HEK293 (cell line): Measurements from ENCODE around the gene NEK6.

Source experiments
- KLF8 ChIP-seq: fragments of 450-650 bp; formaldehyde crosslinking; IDR thresholded peaks from 2 replicates; pipeline ENCODE4 v1.5.1; 2016; ENCODE audit warnings: missing biosample characterization, missing genetic modification characterization
- ZBTB44 ChIP-seq: fragments of 450-650 bp; IDR thresholded peaks from 2 replicates; pipeline ENCODE4 v1.5.1; 2018; ENCODE audit warnings: missing biosample characterization, mild to moderate bottlenecking, missing genetic modification characterization
- ZBTB7A ChIP-seq: fragments of 450-650 bp; formaldehyde crosslinking; IDR thresholded peaks from 2 replicates; pipeline ENCODE4 v1.5.1; 2016; ENCODE audit warnings: low read depth, missing biosample characterization, missing genetic modification characterization
- ZFP3 ChIP-seq: fragments of 450-650 bp; formaldehyde crosslinking; IDR thresholded peaks from 2 replicates; pipeline ENCODE4 v1.5.1; 2016; ENCODE audit warnings: low read depth, missing biosample characterization, missing genetic modification characterization
- ZNF121 ChIP-seq: fragments of 450-650 bp; formaldehyde crosslinking; IDR thresholded peaks from 2 replicates; pipeline ENCODE4 v1.5.1; 2016; ENCODE audit warnings: missing biosample characterization, missing genetic modification characterization
- ZNF133 ChIP-seq: fragments of 450-650 bp; formaldehyde crosslinking; IDR thresholded peaks from 2 replicates; pipeline ENCODE4 v1.5.1; 2016; ENCODE audit warnings: missing biosample characterization, missing genetic modification characterization
- ZNF19 ChIP-seq: fragments of 450-650 bp; formaldehyde crosslinking; IDR thresholded peaks from 2 replicates; pipeline ENCODE4; 2016; ENCODE audit warnings: missing biosample characterization, missing genetic modification characterization, low read depth
- ZNF274 ChIP-seq, 2 experiments: fragments of 200-500 bp in 1 of 2; fragments of 450-650 bp in 1 of 2; sonication (Bioruptor generic) in 1 of 2; formaldehyde crosslinking in 1 of 2; IDR thresholded peaks; 2 replicates each; pipeline versions ENCODE4 v1.5.1 to v1.6.1; 2014 to 2016; ENCODE audit warnings: borderline replicate concordance in 1 of 2, inconsistent platforms in 1 of 2, low read length in 1 of 2, missing biosample characterization in 1 of 2, missing genetic modification characterization in 1 of 2
- ZNF311 ChIP-seq: fragments of 450-650 bp; formaldehyde crosslinking; IDR thresholded peaks from 2 replicates; pipeline ENCODE4 v1.5.1; 2017; ENCODE audit warnings: missing biosample characterization, missing genetic modification characterization, borderline replicate concordance
- ZNF449 ChIP-seq: fragments of 450-650 bp; formaldehyde crosslinking; IDR thresholded peaks from 2 replicates; pipeline ENCODE4 v1.5.1; 2017; ENCODE audit warnings: missing biosample characterization, mild to moderate bottlenecking, missing genetic modification characterization, moderate library complexity
- ZNF518A ChIP-seq: fragments of 450-650 bp; formaldehyde crosslinking; conservative IDR thresholded peaks from 2 replicates; pipeline ENCODE4 v1.5.1; 2016; ENCODE audit warnings: low read depth, missing biosample characterization, missing genetic modification characterization
- TF ChIP-seq, protein P1 (sequence below): fragments of 450-650 bp; formaldehyde crosslinking; IDR thresholded peaks from 2 replicates; pipeline ENCODE4 v1.5.1; 2016; ENCODE audit warnings: missing biosample characterization, missing genetic modification characterization

DNA sequence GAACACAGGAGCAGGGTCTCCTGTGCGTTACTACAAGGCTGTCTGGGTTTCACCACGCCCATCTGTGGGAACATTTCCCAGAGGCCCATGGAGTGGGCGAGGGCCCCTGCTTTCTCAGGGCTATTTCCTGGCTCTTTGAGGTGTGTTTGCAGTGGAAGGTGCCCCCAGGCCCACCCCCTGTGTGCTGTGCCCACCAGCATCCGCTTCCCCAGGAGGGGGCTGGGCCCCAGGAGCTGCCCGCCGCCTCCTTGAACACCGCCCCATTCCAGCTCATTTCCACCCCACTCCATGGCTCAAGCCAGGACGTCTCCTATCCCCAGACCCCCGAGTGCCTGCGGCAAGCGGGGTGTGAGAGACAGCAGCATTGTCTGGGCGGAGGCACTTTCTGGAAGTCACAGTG, 70.5 kb downstream of the NEK6 start:
- no peak for TF ChIP-seq ZNF518A
- TF ChIP-seq, protein P1, sequence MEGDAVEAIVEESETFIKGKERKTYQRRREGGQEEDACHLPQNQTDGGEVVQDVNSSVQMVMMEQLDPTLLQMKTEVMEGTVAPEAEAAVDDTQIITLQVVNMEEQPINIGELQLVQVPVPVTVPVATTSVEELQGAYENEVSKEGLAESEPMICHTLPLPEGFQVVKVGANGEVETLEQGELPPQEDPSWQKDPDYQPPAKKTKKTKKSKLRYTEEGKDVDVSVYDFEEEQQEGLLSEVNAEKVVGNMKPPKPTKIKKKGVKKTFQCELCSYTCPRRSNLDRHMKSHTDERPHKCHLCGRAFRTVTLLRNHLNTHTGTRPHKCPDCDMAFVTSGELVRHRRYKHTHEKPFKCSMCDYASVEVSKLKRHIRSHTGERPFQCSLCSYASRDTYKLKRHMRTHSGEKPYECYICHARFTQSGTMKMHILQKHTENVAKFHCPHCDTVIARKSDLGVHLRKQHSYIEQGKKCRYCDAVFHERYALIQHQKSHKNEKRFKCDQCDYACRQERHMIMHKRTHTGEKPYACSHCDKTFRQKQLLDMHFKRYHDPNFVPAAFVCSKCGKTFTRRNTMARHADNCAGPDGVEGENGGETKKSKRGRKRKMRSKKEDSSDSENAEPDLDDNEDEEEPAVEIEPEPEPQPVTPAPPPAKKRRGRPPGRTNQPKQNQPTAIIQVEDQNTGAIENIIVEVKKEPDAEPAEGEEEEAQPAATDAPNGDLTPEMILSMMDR (tag by site-specific recombination) = no peak
- no peak for TF ChIP-seq KLF8
- TF ChIP-seq ZNF449 = no peak
- TF ChIP-seq ZBTB44 (tag by site-specific recombination) = no peak
- no peak for TF ChIP-seq ZNF19
- no peak for TF ChIP-seq ZBTB7A
- no peak for TF ChIP-seq ZNF133 (tag by site-specific recombination)
- no peak for TF ChIP-seq ZNF121 (tag by site-specific recombination)
- no peak for TF ChIP-seq ZFP3 (tag by site-specific recombination)
- TF ChIP-seq ZNF274 (IDR thresholded peaks at IDR 0.05; ENCODE audit: low read length) = no peak
- no peak for TF ChIP-seq ZNF274 (tag by site-specific recombination; IDR thresholded peaks at IDR 0.05; ENCODE audit: borderline replicate concordance)
- TF ChIP-seq ZNF311 (tag by site-specific recombination) = no peak
